ENCODE results near the gene MB21D2. TPM values are rescaled to one million over a fixed set of nuclear protein-coding genes. Genes with fewer than 3 reads are reported as not detected.

The MB21D2 gene
- total and polyA plus RNA-seq, 3 experiments from 2014 or later: 0.17 to 1.1 (median 1.1) TPM

DNA sequence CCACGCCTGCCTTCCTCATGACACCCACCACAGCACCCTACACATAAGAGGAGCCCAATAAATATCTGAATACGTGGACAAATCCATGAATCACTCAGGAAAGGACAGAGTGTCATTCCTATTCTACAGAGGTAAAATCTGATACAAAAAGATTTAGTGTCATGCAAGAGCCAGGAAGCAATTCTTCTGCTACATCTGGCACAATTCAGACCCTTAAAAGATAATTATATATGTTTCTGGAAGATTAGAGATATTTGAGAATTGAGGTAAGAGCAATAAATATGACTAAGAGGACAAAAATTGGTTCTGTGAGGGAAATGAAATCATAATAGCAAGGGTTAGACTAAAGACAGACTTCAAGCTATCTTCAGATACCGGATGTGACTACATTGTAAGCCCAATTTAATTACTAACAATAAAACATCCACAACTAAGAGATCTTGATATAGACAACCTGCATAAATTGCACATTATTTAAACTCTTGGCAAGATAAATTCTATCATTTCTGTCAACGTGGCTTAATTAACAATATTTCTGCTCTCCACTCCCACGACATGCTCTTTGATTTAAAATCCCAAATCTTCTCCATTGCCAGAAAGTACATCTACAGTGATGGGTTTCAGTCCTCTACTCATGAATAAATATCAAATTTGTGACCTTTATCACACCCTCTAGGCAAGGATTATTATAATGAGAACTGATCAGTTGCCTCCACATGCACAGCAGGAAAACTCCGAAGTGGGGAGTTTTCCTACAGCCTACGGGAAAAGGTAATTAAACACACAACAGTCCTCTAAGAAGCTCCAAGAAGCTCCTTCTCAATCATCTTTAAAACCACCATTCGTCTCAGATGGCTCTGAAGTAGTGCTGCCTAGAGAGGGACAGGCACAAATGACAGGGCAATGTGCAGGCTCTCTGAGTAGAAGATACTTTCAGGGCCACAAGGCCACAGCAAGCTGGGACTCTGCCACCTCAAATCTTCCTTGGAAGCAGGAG is 32.6 kb downstream of the MB21D2 start:
- Histone ChIP-seq H3K27ac (ENCODE audit: low read depth, low read length) (no peak overlapping the region), H3K4me3 (ENCODE audit: low read length) (no peak overlapping the region), H3K9me3 (ENCODE audit: low read length) (no peaks in the 10 kb centered on the region), H3K36me3 (ENCODE audit: insufficient read depth, low read length) (no peaks in the 10 kb centered on the region), H3K27me3 (ENCODE audit: insufficient read depth, low read length, poor library complexity, severe bottlenecking) (no peaks in the 10 kb centered on the region), H3K4me1 (ENCODE audit: insufficient read depth, low read length) (no peaks in the 10 kb centered on the region)
- CTCF ChIA-PET: no interaction called here
- POLR2A ChIA-PET: no interaction called here
- Mint-ChIP-seq H3K27ac (no peak overlapping the region), H3K9me3 (no peaks in the 10 kb centered on the region), H3K36me3 (no peaks in the 10 kb centered on the region), H3K27me3 (peaks cover 0 to 1% of the 10 kb centered on the region in 2 donors), H3K4me1 (peaks cover 0 to 6% (median 0%) of the 10 kb centered on the region in 3 donors), H3K4me3 (peak overlapping the region in 1 of 7 donors; percentile 6)
- no peak for DNase-seq

DNA sequence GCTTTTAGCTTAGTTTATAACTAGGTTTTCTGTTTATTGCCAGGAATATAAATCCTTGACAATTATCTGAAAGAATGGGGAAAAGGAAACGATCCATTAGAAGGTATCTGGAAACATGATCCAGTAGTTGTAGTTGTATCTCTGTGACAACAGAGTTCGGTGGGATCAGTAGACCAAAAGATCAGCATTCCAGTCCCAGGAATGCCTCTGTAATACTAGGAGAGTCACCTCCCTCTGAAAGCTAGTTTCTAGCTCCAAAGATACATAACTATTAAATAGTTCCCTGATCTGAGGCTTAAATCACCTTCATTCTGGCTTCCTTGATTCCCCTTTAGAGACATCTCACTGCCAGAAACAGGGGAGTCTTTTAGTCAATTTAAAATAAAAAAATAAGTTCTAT is 34.1 kb downstream of the MB21D2 start:
- Histone ChIP-seq H3K36me3 (ENCODE audit: insufficient read depth, low read length) (no peaks in the 10 kb centered on the region), H3K27ac (ENCODE audit: low read depth, low read length) (no peak overlapping the region), H3K4me3 (ENCODE audit: low read length) (no peak overlapping the region), H3K27me3 (ENCODE audit: insufficient read depth, low read length, poor library complexity, severe bottlenecking) (no peaks in the 10 kb centered on the region), H3K9me3 (ENCODE audit: low read length) (no peaks in the 10 kb centered on the region), H3K4me1 (ENCODE audit: insufficient read depth, low read length) (no peaks in the 10 kb centered on the region)
- Mint-ChIP-seq H3K4me1 (peaks cover 0 to 6% (median 0%) of the 10 kb centered on the region in 3 donors), H3K4me3 (no peak overlapping the region), H3K9me3 (no peaks in the 10 kb centered on the region), H3K36me3 (no peaks in the 10 kb centered on the region), H3K27ac (no peak overlapping the region), H3K27me3 (peaks cover 0 to 1% of the 10 kb centered on the region in 2 donors)
- POLR2A ChIA-PET: no interaction called here
- no peak for DNase-seq
- CTCF ChIA-PET: interaction anchor here (0.6 kb wide), 1 partner anchor 66 kb away, joined by 3 read pairs; no protein-coding TSS in a partner anchor

DNA sequence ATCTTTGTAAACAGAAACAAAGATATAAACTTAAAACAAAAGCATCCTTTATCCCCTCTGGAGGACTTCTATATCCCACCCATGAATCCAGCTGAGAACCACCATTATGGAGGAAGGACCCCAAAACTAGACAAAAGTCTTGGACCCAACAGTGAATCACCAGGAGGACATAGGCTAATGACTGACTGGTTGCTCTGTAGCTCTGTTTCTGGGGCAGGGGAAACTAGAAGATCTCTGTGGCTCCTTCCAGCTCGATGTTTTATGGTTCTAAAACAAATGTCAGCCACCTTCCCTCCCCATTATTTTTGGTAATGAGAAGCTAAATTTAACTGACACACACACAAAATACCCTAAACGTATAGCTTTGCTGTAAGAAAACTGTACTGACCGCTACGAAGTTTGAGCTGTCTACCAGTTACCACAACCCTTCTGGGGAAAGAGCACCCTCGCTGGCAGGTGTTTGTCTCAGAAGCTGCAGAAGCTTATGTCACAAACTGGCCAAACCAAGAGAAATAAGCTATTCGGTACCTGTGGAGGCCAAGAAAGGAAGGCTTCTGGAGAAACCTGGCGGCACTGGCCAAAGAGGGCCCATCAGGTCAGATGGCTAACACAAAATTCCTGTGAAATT is 36.4 kb downstream of the MB21D2 start:
- no peak overlapping the region for H3K4me3 ChIP-seq (ENCODE audit: low read length)
- Mint-ChIP-seq H3K27ac (no peak overlapping the region), H3K4me1 (no peaks in the 10 kb centered on the region), H3K4me3 (no peak overlapping the region), H3K27me3 (peaks cover 0 to 3% of the 10 kb centered on the region in 2 donors), H3K36me3 (no peaks in the 10 kb centered on the region), H3K9me3 (peaks cover 0 to 1% (median 0%) of the 10 kb centered on the region in 5 donors)
- DNase-seq: no peak
- H3K27me3 ChIP-seq (ENCODE audit: insufficient read depth, low read length, poor library complexity, severe bottlenecking): no peaks in the 10 kb centered on the region
- ChIA-PET CTCF (no interaction called here), POLR2A (no interaction called here)
- no peaks in the 10 kb centered on the region for H3K4me1 ChIP-seq (ENCODE audit: insufficient read depth, low read length)
- no peaks in the 10 kb centered on the region for H3K36me3 ChIP-seq (ENCODE audit: insufficient read depth, low read length)
- no peaks in the 10 kb centered on the region for H3K9me3 ChIP-seq (ENCODE audit: low read length)
- no peak overlapping the region for H3K27ac ChIP-seq (ENCODE audit: low read depth, low read length)

DNA sequence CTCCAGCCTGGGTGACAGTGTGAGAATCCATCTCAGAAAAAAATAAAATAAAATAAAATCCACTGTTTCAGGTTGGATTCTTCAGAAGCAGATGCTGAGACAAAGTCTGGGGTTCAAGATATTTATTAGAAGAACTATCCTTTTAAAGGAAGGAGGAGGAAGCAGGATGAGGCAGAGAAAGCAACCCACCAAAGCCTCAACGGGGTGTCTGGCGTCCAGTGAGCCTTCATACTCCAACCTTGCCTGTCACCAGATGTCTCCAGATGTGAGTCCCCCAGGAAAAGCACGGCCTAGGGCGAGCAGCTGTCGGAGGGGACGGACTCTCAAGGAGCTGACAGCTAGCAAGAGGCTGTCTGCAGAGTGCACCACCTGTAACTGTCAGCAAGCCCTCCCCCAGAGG is 37.3 kb downstream of the MB21D2 start:
- no peaks in the 10 kb centered on the region for H3K4me1 Mint-ChIP-seq
- peaks cover 0 to 1% (median 0%) of the 10 kb centered on the region in 5 donors for H3K9me3 Mint-ChIP-seq

DNA sequence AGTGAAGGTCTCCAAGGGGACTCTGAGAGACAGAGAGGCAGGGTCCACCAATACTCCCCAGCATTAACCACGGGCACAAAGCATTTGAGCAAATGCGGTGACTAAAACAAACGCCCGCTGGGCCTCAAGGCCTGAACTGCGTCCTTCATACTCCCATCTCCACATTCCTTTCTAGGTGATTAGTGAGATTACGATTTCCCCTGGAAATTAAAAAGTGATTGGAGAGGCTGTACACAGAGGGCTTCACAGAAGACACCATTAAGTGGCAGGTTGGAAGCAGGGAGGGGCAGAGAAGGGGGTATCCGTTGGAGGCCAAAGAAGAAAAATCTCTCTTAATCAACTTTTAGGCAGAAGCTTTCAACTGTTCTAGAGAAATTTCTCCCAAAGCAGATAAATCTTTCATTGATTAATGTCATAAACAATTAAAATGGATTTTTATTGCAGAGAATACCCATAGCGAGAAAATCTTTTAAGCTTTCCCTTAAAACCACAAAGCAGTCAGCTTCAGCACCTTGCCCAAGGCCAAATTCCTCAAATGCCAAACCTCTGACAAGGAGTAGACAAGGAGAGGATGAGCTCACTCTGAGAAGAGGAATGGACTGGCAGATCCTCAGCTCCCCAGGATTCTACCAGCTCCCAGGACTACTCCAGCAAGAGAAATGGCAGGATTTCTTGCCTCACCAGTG is 38.2 kb downstream of the MB21D2 start:
- peaks cover 0 to 1% (median 0%) of the 10 kb centered on the region in 5 donors for H3K9me3 Mint-ChIP-seq
- Histone ChIP-seq H3K36me3 (ENCODE audit: insufficient read depth, low read length) (no peaks in the 10 kb centered on the region), H3K4me1 (ENCODE audit: insufficient read depth, low read length) (no peaks in the 10 kb centered on the region), H3K4me3 (ENCODE audit: low read length) (no peak overlapping the region), H3K27me3 (ENCODE audit: insufficient read depth, low read length, poor library complexity, severe bottlenecking) (no peaks in the 10 kb centered on the region), H3K27ac (ENCODE audit: low read depth, low read length) (no peak overlapping the region), H3K9me3 (ENCODE audit: low read length) (no peaks in the 10 kb centered on the region)
- ChIA-PET CTCF (no interaction called here), POLR2A (no interaction called here)
- H3K4me3 Mint-ChIP-seq: no peak overlapping the region
- no peaks in the 10 kb centered on the region for H3K4me1 Mint-ChIP-seq
- no peak overlapping the region for H3K27ac Mint-ChIP-seq
- peaks cover 0 to 3% of the 10 kb centered on the region in 2 donors for H3K27me3 Mint-ChIP-seq
- no peaks in the 10 kb centered on the region for H3K36me3 Mint-ChIP-seq
- DNase-seq: no peak

More for the DNA sequence above, 37.3 kb downstream of the MB21D2 start:
- Mint-ChIP-seq H3K27ac (no peak overlapping the region), H3K27me3 (peaks cover 0 to 3% of the 10 kb centered on the region in 2 donors), H3K4me3 (no peak overlapping the region), H3K36me3 (no peaks in the 10 kb centered on the region)
- no peak overlapping the region for H3K4me3 ChIP-seq (ENCODE audit: low read length)
- no peak for DNase-seq
- no peaks in the 10 kb centered on the region for H3K27me3 ChIP-seq (ENCODE audit: insufficient read depth, low read length, poor library complexity, severe bottlenecking)
- no peaks in the 10 kb centered on the region for H3K36me3 ChIP-seq (ENCODE audit: insufficient read depth, low read length)
- ChIA-PET POLR2A (no interaction called here), CTCF (no interaction called here)
- no peaks in the 10 kb centered on the region for H3K4me1 ChIP-seq (ENCODE audit: insufficient read depth, low read length)
- H3K27ac ChIP-seq (ENCODE audit: low read depth, low read length): no peak overlapping the region
- H3K9me3 ChIP-seq (ENCODE audit: low read length): no peaks in the 10 kb centered on the region

DNA sequence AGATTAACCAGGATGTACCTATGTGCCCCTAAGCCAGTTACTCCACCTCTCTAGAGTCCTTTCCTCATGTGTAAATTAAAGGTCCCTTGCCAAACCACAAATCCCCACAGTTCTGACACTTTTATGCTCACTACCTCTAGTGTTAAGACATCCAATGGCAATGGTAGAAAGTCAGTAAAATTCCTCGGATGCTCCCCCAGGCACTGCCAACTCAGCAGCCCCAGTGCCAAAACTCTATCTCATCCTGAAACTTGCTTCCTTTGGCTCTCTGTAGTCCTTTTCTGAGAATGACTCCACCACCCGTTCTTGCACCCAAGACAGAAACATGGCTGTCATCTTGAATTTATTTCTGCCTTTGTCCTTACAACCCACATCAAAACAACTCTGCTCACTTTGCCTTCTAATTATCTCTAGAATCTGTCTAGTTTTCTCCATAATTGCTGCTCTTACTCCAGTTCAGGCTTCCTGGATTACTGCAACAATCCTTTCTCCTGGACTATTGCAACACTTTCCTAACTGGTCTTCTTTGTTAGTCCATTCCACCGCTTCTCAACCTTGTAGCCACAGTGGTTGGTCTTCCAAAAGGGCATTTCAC is 41.6 kb downstream of the MB21D2 start:
- Histone ChIP-seq H3K27me3 (ENCODE audit: insufficient read depth, low read length, poor library complexity, severe bottlenecking) (no peaks in the 10 kb centered on the region), H3K9me3 (ENCODE audit: low read length) (no peaks in the 10 kb centered on the region), H3K36me3 (ENCODE audit: insufficient read depth, low read length) (no peaks in the 10 kb centered on the region), H3K4me3 (ENCODE audit: low read length) (no peak overlapping the region), H3K27ac (ENCODE audit: low read depth, low read length) (no peak overlapping the region), H3K4me1 (ENCODE audit: insufficient read depth, low read length) (no peaks in the 10 kb centered on the region)
- H3K9me3 Mint-ChIP-seq: peaks cover 0 to 2% (median 0%) of the 10 kb centered on the region in 5 donors
- H3K27ac Mint-ChIP-seq: peak overlapping the region in 1 of 8 donors; percentile 77
- no peak overlapping the region for H3K4me3 Mint-ChIP-seq
- H3K27me3 Mint-ChIP-seq: peaks cover 0 to 3% of the 10 kb centered on the region in 2 donors
- CTCF ChIA-PET: no interaction called here
- POLR2A ChIA-PET: no interaction called here
- H3K36me3 Mint-ChIP-seq: no peaks in the 10 kb centered on the region
- no peaks in the 10 kb centered on the region for H3K4me1 Mint-ChIP-seq
- no peak for DNase-seq

DNA sequence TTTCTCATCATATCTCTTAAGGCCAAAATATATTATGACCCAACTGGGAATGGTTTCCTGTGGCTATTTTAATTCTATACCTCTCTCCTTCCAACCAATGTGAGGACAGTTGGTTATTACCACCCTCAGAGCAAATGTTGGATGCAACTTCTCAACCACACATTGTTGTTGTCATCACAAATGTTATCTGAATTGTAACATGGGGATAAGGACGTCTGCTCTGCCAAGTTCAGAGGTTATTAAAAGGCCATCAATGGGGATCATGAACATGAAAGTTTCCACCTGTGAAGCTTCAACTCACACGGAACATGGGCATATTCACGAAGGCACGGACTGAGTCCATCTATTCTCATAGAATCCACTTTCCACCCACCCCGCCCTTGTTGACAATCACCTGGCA is 46.8 kb downstream of the MB21D2 start:
- POLR2A ChIA-PET: no interaction called here
- DNase-seq: no peak
- CTCF ChIA-PET: no interaction called here
- H3K4me1 ChIP-seq (ENCODE audit: insufficient read depth, low read length): no peaks in the 10 kb centered on the region
- no peak overlapping the region for H3K27ac ChIP-seq (ENCODE audit: low read depth, low read length)
- no peaks in the 10 kb centered on the region for H3K36me3 ChIP-seq (ENCODE audit: insufficient read depth, low read length)
- H3K27me3 ChIP-seq (ENCODE audit: insufficient read depth, low read length, poor library complexity, severe bottlenecking): no peaks in the 10 kb centered on the region
- H3K36me3 Mint-ChIP-seq: no peaks in the 10 kb centered on the region
- peaks cover 0 to 1% of the 10 kb centered on the region in 2 donors for H3K27me3 Mint-ChIP-seq
- no peak overlapping the region for H3K4me3 Mint-ChIP-seq
- H3K9me3 Mint-ChIP-seq: peaks cover 0 to 2% (median 0%) of the 10 kb centered on the region in 5 donors
- no peaks in the 10 kb centered on the region for H3K4me1 Mint-ChIP-seq
- H3K4me3 ChIP-seq (ENCODE audit: low read length): no peak overlapping the region
- H3K27ac Mint-ChIP-seq: no peak overlapping the region
- H3K9me3 ChIP-seq (ENCODE audit: low read length): no peaks in the 10 kb centered on the region

All from CD8-positive, alpha-beta memory T cell (primary cell).